ENCODE measurements around the gene ACTR5. TPM values are rescaled to one million over a fixed set of nuclear protein-coding genes. Genes with fewer than 3 reads are reported as not detected.

The ACTR5 gene
- total RNA-seq, 2 experiments from 2014 or later: 7.3 to 7.5 TPM

DNA sequence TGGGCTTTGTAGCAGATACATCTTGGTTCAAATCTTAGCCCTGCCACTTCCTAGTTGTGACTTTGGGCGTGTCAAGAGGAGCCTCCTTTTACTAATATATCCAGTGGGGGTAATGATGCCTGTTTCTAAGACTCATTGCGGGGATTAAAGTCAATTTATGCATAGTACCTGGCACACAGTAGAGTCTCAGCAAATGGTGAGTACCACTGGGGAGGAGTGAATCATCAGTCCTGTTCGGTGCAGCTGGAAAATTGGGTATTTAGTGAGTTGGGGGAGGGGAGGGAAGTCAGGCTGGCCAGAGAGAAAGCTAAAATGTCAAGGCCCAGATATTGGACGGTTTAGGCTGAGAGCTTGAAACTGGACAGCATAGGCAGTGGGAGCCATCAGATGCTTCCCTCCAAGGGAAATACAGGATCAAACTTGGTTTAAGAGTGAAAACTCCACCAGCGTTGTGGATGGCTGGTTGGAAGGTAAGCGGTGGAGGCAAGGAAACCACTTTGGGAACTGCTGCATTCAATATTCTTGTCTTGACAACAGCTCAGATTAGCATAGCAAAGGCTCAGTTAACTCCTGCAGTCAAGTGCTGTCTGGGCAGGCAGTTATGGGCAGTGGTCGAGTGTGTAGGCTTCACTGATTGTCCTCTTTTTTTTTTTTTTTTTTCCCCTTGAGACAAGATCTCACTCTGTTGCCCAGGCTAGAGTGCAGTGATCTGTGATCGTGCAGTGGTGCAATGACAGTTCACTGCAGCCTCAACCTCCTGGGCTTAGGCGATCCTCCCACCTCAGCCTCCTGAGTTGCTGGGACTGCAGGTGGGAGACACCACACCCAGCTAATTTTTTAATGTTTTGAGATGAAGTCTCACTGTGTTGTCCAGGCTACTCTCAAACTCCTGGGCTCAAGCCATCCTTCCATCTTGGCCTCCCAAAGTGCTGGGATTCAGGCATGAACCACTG lies 70.1 kb downstream of the ACTR5 start:
- H3K27me3 Mint-ChIP-seq: no peaks in the 10 kb centered on the region
- H3K36me3 Mint-ChIP-seq: peaks cover 71% of the 10 kb centered on the region
- peaks cover 59% of the 10 kb centered on the region for H3K4me1 Mint-ChIP-seq
- no peak for DNase-seq
- peaks cover 11% of the 10 kb centered on the region for H3K9me3 Mint-ChIP-seq
- H3K27ac Mint-ChIP-seq: peak overlapping the region; percentile 3
- H3K4me3 Mint-ChIP-seq: no peak overlapping the region

Other genes starting within 250 kb of the ACTR5 start
- not detected for gene ADIG, start 167.3 kb upstream of the ACTR5 start, total RNA-seq
- under 1 TPM in 1 of 2 experiments, not detected in 1; 0.12 TPM for gene ARHGAP40, start 146.7 kb upstream of the ACTR5 start, total RNA-seq
- gene SLC32A1, start 24.0 kb upstream of the ACTR5 start, total RNA-seq: not detected
- gene PPP1R16B, start 57.2 kb downstream of the ACTR5 start, total RNA-seq: 10 to 100 TPM; 65.3 to 65.4 TPM
- 10 to 100 TPM; 11.8 to 14.2 TPM for gene FAM83D, start 178.0 kb downstream of the ACTR5 start, total RNA-seq
- gene DHX35, start 213.9 kb downstream of the ACTR5 start, total RNA-seq: 10 to 100 TPM; 16.9 to 17.0 TPM